Naive thymus-derived CD4-positive, alpha-beta T cell (primary cell): ENCODE measurements around the gene ARHGEF25. TPM values are rescaled to one million over a fixed set of nuclear protein-coding genes. Genes with fewer than 3 reads are reported as not detected.
"Not testable (repeated sequence)": the region's sequence is repeated elsewhere in the genome, so short reads cannot be mapped to it uniquely, and the experiment has no call there.

Experiments
- ATAC-seq: fragments of 150-1000 bp; cut with Tn5 transposase; 2 replicates; pipeline ENCODE4 v1.10.0; 2021; ENCODE audit warnings: mild to moderate bottlenecking, moderate library complexity
- CTCF ChIA-PET: fragments of 350-600 bp; sonication (Branson Sonifier 250); formaldehyde crosslinking; loops from one replicate; lab custom pipeline; 2021; ENCODE audit warnings: antibody characterized with exemption; lab: Charles Lee
- POLR2A ChIA-PET: fragments of 350-600 bp; sonication (Branson Sonifier 250); formaldehyde crosslinking; loops from one replicate; lab custom pipeline; 2021; ENCODE audit warnings: antibody characterized with exemption, inconsistent platforms; lab: Charles Lee
- DNase-seq, 9 donors: peaks; one replicate each; pipeline versions ENCODE4 v3.0.0 to v3.0.0-alpha.2; 2020 to 2022; ENCODE audit warnings: mixed read lengths in 1 of 9
- H3K27ac ChIP-seq: one replicate; pipeline ENCODE4 v1.7.0; 2013; ENCODE audit warnings: mild to moderate bottlenecking, low read depth, low read length, moderate library complexity
- H3K27me3 ChIP-seq, 2 donors: one replicate each; pipeline ENCODE4 v1.7.0; 2013; ENCODE audit warnings: low read length in 2 of 2, mild to moderate bottlenecking in 2 of 2, moderate library complexity in 2 of 2; ENCODE audit not compliant: control insufficient read depth in 2 of 2, insufficient read depth in 2 of 2
- H3K36me3 ChIP-seq, 3 experiments: 1 replicate in 2 of 3; 2 replicates in 1 of 3; pipeline ENCODE4 v1.7.0; 2013; ENCODE audit warnings: low read length in 3 of 3, mild to moderate bottlenecking in 3 of 3, moderate library complexity in 1 of 3; ENCODE audit not compliant: insufficient read depth in 3 of 3, control insufficient read depth in 2 of 3
- H3K4me1 ChIP-seq, 2 donors: one replicate each; pipeline ENCODE4 v1.7.0; 2013; ENCODE audit warnings: low read length in 2 of 2, mild to moderate bottlenecking in 2 of 2, moderate library complexity in 1 of 2; ENCODE audit not compliant: control insufficient read depth in 2 of 2, insufficient read depth in 2 of 2
- H3K4me3 ChIP-seq: 2 replicates; pipeline ENCODE4 v1.7.0; 2013; ENCODE audit warnings: mild to moderate bottlenecking, low read length
- H3K9me3 ChIP-seq, 3 experiments: 1 replicate in 2 of 3; 2 replicates in 1 of 3; pipeline ENCODE4 v1.7.0; 2013; ENCODE audit warnings: low read length in 3 of 3; ENCODE audit not compliant: control insufficient read depth in 2 of 3
- H3K27ac Mint-ChIP-seq, 9 donors: one replicate each; pipeline ENCODE4 v1.8.0; 2020 to 2022; ENCODE audit warnings: mixed read lengths in 9 of 9, mild to moderate bottlenecking in 8 of 9, moderate library complexity in 5 of 9, inconsistent platforms in 2 of 9
- H3K27me3 Mint-ChIP-seq, 5 donors: one replicate each; pipeline ENCODE4 v1.8.0; 2021 to 2022; ENCODE audit warnings: mixed read lengths in 5 of 5, mild to moderate bottlenecking in 1 of 5
- H3K36me3 Mint-ChIP-seq, 5 donors: one replicate each; pipeline ENCODE4 v1.8.0; 2020 to 2022; ENCODE audit warnings: mixed read lengths in 5 of 5, mild to moderate bottlenecking in 3 of 5, inconsistent platforms in 1 of 5
- H3K4me1 Mint-ChIP-seq, 7 donors: one replicate each; pipeline ENCODE4 v1.8.0; 2020 to 2022; ENCODE audit warnings: mixed read lengths in 7 of 7, mild to moderate bottlenecking in 3 of 7, inconsistent platforms in 1 of 7
- H3K4me3 Mint-ChIP-seq, 10 donors: one replicate each; pipeline ENCODE4 v1.8.0; 2020 to 2022; ENCODE audit warnings: mild to moderate bottlenecking in 10 of 10, mixed read lengths in 10 of 10, moderate library complexity in 6 of 10, inconsistent platforms in 2 of 10
- H3K9me3 Mint-ChIP-seq, 11 donors: one replicate each; pipeline ENCODE4 v1.8.0; 2020 to 2022; ENCODE audit warnings: mixed read lengths in 11 of 11, mild to moderate bottlenecking in 4 of 11, inconsistent platforms in 1 of 11, moderate library complexity in 1 of 11
- intact Hi-C, 2 donors: fragments of 100-400 bp; cut with micrococcal nuclease; formaldehyde crosslinking; loops; one replicate each; pipeline ENCODE4 v1.15.1; 2023
- polyA plus RNA-seq, 2 donors: library from polyadenylated mRNA; unstranded; fragments of 300-500 nt; fragmentation: Illumina TruSeq; gene quantifications; one replicate each; pipeline ENCODE4 v1.2.3, GENCODE V29; 2021
- total RNA-seq, 6 experiments: library from RNA in 5 of 6; stranded (reverse) in 5 of 6; gene quantifications; 1 replicate in 5 of 6; 2 replicates in 1 of 6; pipeline ENCODE4 v1.2.3 and lab custom pipeline; 2021 to 2026

Gene ARHGEF25
- total and polyA plus RNA-seq, 7 experiments from 2014 or later = 0.29 to 1.2 (median 0.84) TPM; not detected in 2

GRCh38 chr12:57617942-57618341, 6.7 kb downstream of the ARHGEF25 start:
- no peaks in the 10 kb centered on the region for H3K9me3 ChIP-seq
- Mint-ChIP-seq H3K4me3 (no peak overlapping the region), H3K36me3 (peaks cover 0 to 5% (median 0%) of the 10 kb centered on the region in 5 donors), H3K4me1 (peaks cover 19 to 33% (median 30%) of the 10 kb centered on the region in 7 donors), H3K9me3 (no peaks in the 10 kb centered on the region), H3K27me3 (peaks cover 51 to 97% (median 64%) of the 10 kb centered on the region in 5 donors), H3K27ac (no peak overlapping the region)
- H3K4me1 ChIP-seq = peaks cover 20 to 30% of the 10 kb centered on the region in 2 donors
- ChIA-PET CTCF (no interaction called here), POLR2A (no interaction called here)
- no peak for DNase-seq
- H3K27me3 ChIP-seq = peaks cover 11 to 34% of the 10 kb centered on the region in 2 donors
- intact Hi-C loops = no loop called here
- H3K27ac ChIP-seq = no peak overlapping the region
- no peak for ATAC-seq
- H3K4me3 ChIP-seq = no peak overlapping the region
- H3K36me3 ChIP-seq = no peaks in the 10 kb centered on the region

- H3K4me3 Mint-ChIP-seq, H3K27ac Mint-ChIP-seq, H3K9me3 ChIP-seq, H3K36me3 Mint-ChIP-seq, CTCF ChIA-PET, POLR2A ChIA-PET, intact Hi-C loops, DNase-seq, ATAC-seq, H3K36me3 ChIP-seq, H3K4me3 ChIP-seq, H3K9me3 Mint-ChIP-seq, H3K27ac ChIP-seq: not testable (repeated sequence)
- Histone ChIP-seq H3K27me3 (peaks cover 11 to 39% of the 10 kb centered on the region in 2 donors), H3K4me1 (peaks cover 20 to 30% of the 10 kb centered on the region in 2 donors)
- H3K27me3 Mint-ChIP-seq = peaks cover 55 to 97% (median 69%) of the 10 kb centered on the region in 5 donors
- peaks cover 19 to 33% (median 30%) of the 10 kb centered on the region in 7 donors for H3K4me1 Mint-ChIP-seq
Measured at GRCh38 chr12:57618431-57618830, 7.2 kb downstream of the ARHGEF25 start.

DNA sequence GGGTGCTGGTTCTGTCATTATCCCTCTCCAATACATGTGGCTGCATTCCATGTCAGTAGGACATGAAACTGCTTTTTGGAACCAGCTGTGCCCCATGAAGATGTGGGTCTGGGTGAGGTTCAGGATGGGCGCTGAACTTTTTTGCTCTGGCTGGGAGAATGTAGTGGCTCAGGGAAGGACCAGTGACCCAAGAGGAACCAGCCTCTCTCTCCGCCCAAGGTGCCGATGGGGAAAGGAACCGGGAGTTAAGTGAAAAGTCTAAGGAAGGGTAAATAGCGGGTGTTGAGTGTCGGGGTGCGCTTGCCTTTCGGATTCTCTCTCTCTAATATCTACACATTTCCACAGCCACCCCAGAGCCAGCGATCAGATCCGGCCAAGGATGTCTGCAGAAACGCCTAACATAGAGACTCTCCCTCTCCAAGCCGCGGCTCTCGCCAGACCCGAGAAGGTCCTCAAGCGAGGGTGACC, 7.8 kb downstream of the ARHGEF25 start:
- no peak overlapping the region for H3K4me3 ChIP-seq
- H3K9me3 Mint-ChIP-seq = no peaks in the 10 kb centered on the region
- no peak overlapping the region for H3K27ac ChIP-seq
- no peaks in the 10 kb centered on the region for H3K36me3 ChIP-seq
- POLR2A ChIA-PET = no interaction called here
- H3K9me3 ChIP-seq = no peaks in the 10 kb centered on the region
- H3K4me3 Mint-ChIP-seq = peak overlapping the region; percentile 9 to 87 (median 48)
- H3K4me1 Mint-ChIP-seq = peaks cover 19 to 33% (median 30%) of the 10 kb centered on the region in 7 donors
- H3K4me1 ChIP-seq = peaks cover 20 to 30% of the 10 kb centered on the region in 2 donors
- peaks cover 0 to 5% (median 0%) of the 10 kb centered on the region in 5 donors for H3K36me3 Mint-ChIP-seq
- peaks cover 61 to 97% (median 74%) of the 10 kb centered on the region in 5 donors for H3K27me3 Mint-ChIP-seq
- H3K27ac Mint-ChIP-seq = no peak overlapping the region
- H3K27me3 ChIP-seq = peaks cover 11 to 41% of the 10 kb centered on the region in 2 donors
- intact Hi-C loops = no loop called here
- DNase-seq (no peak), ATAC-seq (no peak)
- CTCF ChIA-PET = interaction anchor here (2.0 to 4.0 kb wide), 2 partner anchors 13 to 36 kb away, joined by 8 to 72 read pairs; partner anchors contain the start of gene DTX3

DNA sequence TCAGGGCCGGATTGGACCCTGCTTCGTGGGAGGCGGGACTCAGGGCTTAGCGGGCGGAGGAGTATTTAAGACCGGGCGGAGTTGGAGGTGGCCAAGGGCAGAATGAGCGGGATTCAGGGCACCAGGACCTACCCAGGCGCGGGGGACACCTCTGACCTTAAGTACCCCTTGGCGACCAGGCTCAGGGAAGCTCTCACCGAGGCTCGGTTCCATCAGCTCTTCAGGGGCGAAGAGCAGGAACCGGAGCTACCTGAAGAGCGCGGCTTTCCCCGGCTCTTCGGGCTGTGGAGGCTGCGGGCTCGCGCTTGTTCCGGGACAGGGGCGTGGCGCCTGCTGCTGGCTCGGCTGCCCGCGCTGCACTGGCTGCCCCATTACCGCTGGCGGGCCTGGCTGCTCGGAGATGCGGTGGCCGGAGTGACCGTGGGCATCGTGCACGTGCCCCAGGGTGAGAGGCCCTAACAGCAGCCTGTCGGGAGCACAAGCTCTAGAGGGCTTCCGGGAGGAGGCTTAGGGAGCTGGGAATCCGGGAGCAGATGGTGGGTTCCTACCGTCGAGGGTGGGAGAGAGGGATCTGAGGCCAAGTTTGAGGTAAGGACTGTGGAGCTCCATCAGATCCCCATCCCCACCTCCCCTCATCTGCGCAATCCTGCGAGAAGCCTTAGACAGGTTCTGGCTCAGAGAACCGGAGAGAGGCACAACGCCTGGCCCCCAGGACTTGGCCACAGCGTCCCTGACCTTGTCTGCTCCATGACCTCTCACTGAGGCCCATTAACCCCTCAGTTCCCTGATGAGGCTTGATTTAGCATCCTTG, 8.4 kb downstream of the ARHGEF25 start:
- ATAC-seq (peak; percentile 61), DNase-seq (peak in 1 of 9 donors; percentile 27)
- intact Hi-C loops = loop anchor here (2.0 to 10.0 kb wide), 3 partner anchors 13 to 375 kb away; partner anchors contain the start of gene PIP4K2C (in 1 of the 2)
- Histone ChIP-seq H3K4me1 (peaks cover 20 to 30% of the 10 kb centered on the region in 2 donors), H3K4me3 (no peak overlapping the region), H3K27me3 (peaks cover 11 to 41% of the 10 kb centered on the region in 2 donors), H3K36me3 (no peaks in the 10 kb centered on the region), H3K9me3 (no peaks in the 10 kb centered on the region), H3K27ac (no peak overlapping the region)
- peak overlapping the region in 9 of 10 donors; percentile 9 to 87 (median 53) for H3K4me3 Mint-ChIP-seq
- peaks cover 0 to 5% (median 0%) of the 10 kb centered on the region in 5 donors for H3K36me3 Mint-ChIP-seq
- H3K9me3 Mint-ChIP-seq = no peaks in the 10 kb centered on the region
- no peak overlapping the region for H3K27ac Mint-ChIP-seq
- POLR2A ChIA-PET = interaction anchor here (0.6 to 1.4 kb wide), 4 partner anchors 9 to 246 kb away, joined by 3 to 8 read pairs (median 4); partner anchors contain the start of genes ARHGEF25 and PIP4K2C
- CTCF ChIA-PET = interaction anchor here (1.6 to 4.0 kb wide), 3 partner anchors 14 to 36 kb away, joined by 6 to 72 read pairs (median 8); partner anchors contain the start of gene DTX3
- peaks cover 68 to 97% (median 81%) of the 10 kb centered on the region in 5 donors for H3K27me3 Mint-ChIP-seq
- H3K4me1 Mint-ChIP-seq = peaks cover 19 to 33% (median 30%) of the 10 kb centered on the region in 7 donors

DNA sequence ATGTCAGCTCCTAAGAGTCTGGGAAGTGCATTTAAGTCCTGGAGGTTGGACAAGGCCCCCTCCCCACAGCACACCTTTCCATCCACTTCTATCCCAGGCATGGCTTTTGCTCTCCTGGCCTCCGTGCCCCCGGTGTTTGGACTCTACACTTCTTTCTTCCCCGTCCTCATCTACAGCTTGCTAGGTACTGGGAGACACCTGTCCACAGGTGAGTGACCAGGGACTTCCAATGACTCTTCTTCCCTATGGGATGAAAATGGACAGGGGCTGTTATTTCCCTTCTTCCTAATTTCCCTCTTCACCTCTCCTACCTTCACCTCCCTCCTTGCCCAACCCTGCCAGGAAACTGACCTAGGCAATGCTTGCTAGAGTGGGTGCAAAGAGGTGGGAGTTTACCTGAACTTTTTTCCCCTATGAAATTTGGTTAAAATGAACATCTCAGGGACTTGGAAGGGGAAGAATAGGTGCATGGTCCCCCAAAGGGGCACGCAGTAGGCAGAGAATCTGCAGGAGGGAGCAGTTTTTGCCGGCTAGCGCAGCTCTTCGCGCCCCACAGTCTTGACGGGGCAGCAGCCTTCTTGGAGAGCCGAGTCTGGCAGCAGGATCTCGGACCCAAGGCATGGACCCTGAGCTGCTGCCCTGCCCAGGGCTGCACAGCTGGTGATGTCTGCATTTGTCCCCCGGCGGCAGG, 9.2 kb downstream of the ARHGEF25 start:
- H3K9me3 Mint-ChIP-seq = no peaks in the 10 kb centered on the region
- H3K4me1 Mint-ChIP-seq = peaks cover 19 to 33% (median 30%) of the 10 kb centered on the region in 7 donors
- peak overlapping the region; percentile 59 to 87 (median 80) for H3K4me3 Mint-ChIP-seq
- H3K4me3 ChIP-seq = peak overlapping the region; percentile 54
- H3K4me1 ChIP-seq = peaks cover 20 to 30% of the 10 kb centered on the region in 2 donors
- H3K36me3 ChIP-seq = no peaks in the 10 kb centered on the region
- CTCF ChIA-PET = interaction anchor here (0.9 to 4.0 kb wide), 11 partner anchors 8 to 162 kb away, joined by 3 to 72 read pairs (median 3); partner anchors contain the start of genes DTX3 and GLI1
- H3K36me3 Mint-ChIP-seq = peaks cover 0 to 5% (median 0%) of the 10 kb centered on the region in 5 donors
- DNase-seq (no peak), ATAC-seq (no peak)
- H3K27me3 ChIP-seq = peaks cover 11 to 41% of the 10 kb centered on the region in 2 donors
- POLR2A ChIA-PET = interaction anchor here (0.6 to 1.7 kb wide), 7 partner anchors 10 to 1613 kb away, joined by 3 to 8 read pairs (median 3); partner anchors contain the start of genes ARHGEF25 and PIP4K2C
- H3K27ac ChIP-seq = no peak overlapping the region
- H3K9me3 ChIP-seq = no peaks in the 10 kb centered on the region
- peaks cover 74 to 98% (median 86%) of the 10 kb centered on the region in 5 donors for H3K27me3 Mint-ChIP-seq
- intact Hi-C loops = loop anchor here (2.0 to 10.0 kb wide), 3 partner anchors 14 to 376 kb away; partner anchors contain the start of gene PIP4K2C (in 1 of the 2)
- H3K27ac Mint-ChIP-seq = peak overlapping the region in 2 of 9 donors; percentile 21 to 32
